Measurements from ENCODE around the gene KLHL42.
A peak's percentile ranks its signal among the peaks of the same experiment; 100 is the strongest.

KLHL42 gene

GRCh38 chr12:27762757-27763156 lies 17.3 kb upstream of the KLHL42 start:
- Histone ChIP-seq H3K4me3 (ENCODE audit: low read length) (no peak overlapping the region), H3K36me3 (ENCODE audit: control insufficient read depth, insufficient read depth, low read length) (no peaks in the 10 kb centered on the region), H3K9ac (ENCODE audit: low read length) (no peak overlapping the region), H3K27ac (ENCODE audit: low read depth, low read length) (no peak overlapping the region), H3K27me3 (ENCODE audit: control insufficient read depth, insufficient read depth, low read length) (no peaks in the 10 kb centered on the region), H3K4me1 (ENCODE audit: control insufficient read depth, insufficient read depth, low read length) (no peaks in the 10 kb centered on the region)

GRCh38 chr12:27766587-27766986 lies 13.4 kb upstream of the KLHL42 start:
- Histone ChIP-seq H3K27me3 (ENCODE audit: control insufficient read depth, insufficient read depth, low read length) (no peaks in the 10 kb centered on the region), H3K4me3 (ENCODE audit: low read length) (no peak overlapping the region), H3K4me1 (ENCODE audit: control insufficient read depth, insufficient read depth, low read length) (no peaks in the 10 kb centered on the region), H3K36me3 (ENCODE audit: control insufficient read depth, insufficient read depth, low read length) (no peaks in the 10 kb centered on the region), H3K27ac (ENCODE audit: low read depth, low read length) (no peak overlapping the region), H3K9ac (ENCODE audit: low read length) (no peak overlapping the region)

- Histone ChIP-seq H3K27ac (ENCODE audit: low read depth, low read length) (no peak overlapping the region), H3K4me1 (ENCODE audit: control insufficient read depth, insufficient read depth, low read length) (no peaks in the 10 kb centered on the region), H3K36me3 (ENCODE audit: control insufficient read depth, insufficient read depth, low read length) (no peaks in the 10 kb centered on the region), H3K27me3 (ENCODE audit: control insufficient read depth, insufficient read depth, low read length) (no peaks in the 10 kb centered on the region), H3K9ac (ENCODE audit: low read length) (no peak overlapping the region), H3K4me3 (ENCODE audit: low read length) (no peak overlapping the region)
Measured at GRCh38 chr12:27769142-27769673, 10.8 kb upstream of the KLHL42 start.

GRCh38 chr12:27771481-27772327 lies 8.3 kb upstream of the KLHL42 start:
- no peaks in the 10 kb centered on the region for H3K36me3 ChIP-seq (ENCODE audit: control insufficient read depth, insufficient read depth, low read length)
- H3K9ac ChIP-seq (ENCODE audit: low read length) = no peak overlapping the region
- H3K27ac ChIP-seq (ENCODE audit: low read depth, low read length) = no peak overlapping the region
- no peak overlapping the region for H3K4me3 ChIP-seq (ENCODE audit: low read length)
- no peaks in the 10 kb centered on the region for H3K4me1 ChIP-seq (ENCODE audit: control insufficient read depth, insufficient read depth, low read length)
- H3K27me3 ChIP-seq (ENCODE audit: control insufficient read depth, insufficient read depth, low read length) = no peaks in the 10 kb centered on the region

- Histone ChIP-seq H3K27ac (ENCODE audit: low read depth, low read length) (no peak overlapping the region), H3K4me1 (ENCODE audit: control insufficient read depth, insufficient read depth, low read length) (no peaks in the 10 kb centered on the region), H3K4me3 (ENCODE audit: low read length) (no peak overlapping the region), H3K36me3 (ENCODE audit: control insufficient read depth, insufficient read depth, low read length) (no peaks in the 10 kb centered on the region), H3K27me3 (ENCODE audit: control insufficient read depth, insufficient read depth, low read length) (no peaks in the 10 kb centered on the region), H3K9ac (ENCODE audit: low read length) (no peak overlapping the region)
Measured at GRCh38 chr12:27772328-27773049, 7.5 kb upstream of the KLHL42 start.

- Histone ChIP-seq H3K4me3 (ENCODE audit: low read length) (no peak overlapping the region), H3K9ac (ENCODE audit: low read length) (no peak overlapping the region), H3K4me1 (ENCODE audit: control insufficient read depth, insufficient read depth, low read length) (peaks cover 3% of the 10 kb centered on the region), H3K36me3 (ENCODE audit: control insufficient read depth, insufficient read depth, low read length) (no peaks in the 10 kb centered on the region), H3K27me3 (ENCODE audit: control insufficient read depth, insufficient read depth, low read length) (no peaks in the 10 kb centered on the region), H3K27ac (ENCODE audit: low read depth, low read length) (no peak overlapping the region)
Measured at GRCh38 chr12:27777141-27777540, 2.9 kb upstream of the KLHL42 start.

- Histone ChIP-seq H3K27ac (ENCODE audit: low read depth, low read length) (no peak overlapping the region), H3K4me3 (ENCODE audit: low read length) (no peak overlapping the region), H3K27me3 (ENCODE audit: control insufficient read depth, insufficient read depth, low read length) (no peaks in the 10 kb centered on the region), H3K9ac (ENCODE audit: low read length) (no peak overlapping the region), H3K36me3 (ENCODE audit: control insufficient read depth, insufficient read depth, low read length) (no peaks in the 10 kb centered on the region), H3K4me1 (ENCODE audit: control insufficient read depth, insufficient read depth, low read length) (peaks cover 7% of the 10 kb centered on the region)
Measured at GRCh38 chr12:27778206-27778605, 1.8 kb upstream of the KLHL42 start.

- no peaks in the 10 kb centered on the region for H3K27me3 ChIP-seq (ENCODE audit: control insufficient read depth, insufficient read depth, low read length)
- no peaks in the 10 kb centered on the region for H3K36me3 ChIP-seq (ENCODE audit: control insufficient read depth, insufficient read depth, low read length)
- peak overlapping the region; percentile 95 for H3K27ac ChIP-seq (ENCODE audit: low read depth, low read length)
- peak overlapping the region; percentile 74 for H3K4me3 ChIP-seq (ENCODE audit: low read length)
- H3K4me1 ChIP-seq (ENCODE audit: control insufficient read depth, insufficient read depth, low read length) = peaks cover 7% of the 10 kb centered on the region
- H3K9ac ChIP-seq (ENCODE audit: low read length) = peak overlapping the region; percentile 46
Measured at GRCh38 chr12:27779416-27779919, 565 bp upstream of the KLHL42 start.

- Histone ChIP-seq H3K9ac (ENCODE audit: low read length) (peak overlapping the region; percentile 64), H3K4me1 (ENCODE audit: control insufficient read depth, insufficient read depth, low read length) (peaks cover 7% of the 10 kb centered on the region), H3K36me3 (ENCODE audit: control insufficient read depth, insufficient read depth, low read length) (no peaks in the 10 kb centered on the region), H3K4me3 (ENCODE audit: low read length) (peak overlapping the region; percentile 74), H3K27me3 (ENCODE audit: control insufficient read depth, insufficient read depth, low read length) (no peaks in the 10 kb centered on the region), H3K27ac (ENCODE audit: low read depth, low read length) (peak overlapping the region; percentile 95)
Measured at GRCh38 chr12:27780612-27781408, 777 bp downstream of the KLHL42 start.

- Histone ChIP-seq H3K27ac (ENCODE audit: low read depth, low read length) (peak overlapping the region; percentile 8), H3K27me3 (ENCODE audit: control insufficient read depth, insufficient read depth, low read length) (no peaks in the 10 kb centered on the region), H3K9ac (ENCODE audit: low read length) (no peak overlapping the region), H3K36me3 (ENCODE audit: control insufficient read depth, insufficient read depth, low read length) (no peaks in the 10 kb centered on the region), H3K4me3 (ENCODE audit: low read length) (peak overlapping the region; percentile 51), H3K4me1 (ENCODE audit: control insufficient read depth, insufficient read depth, low read length) (peaks cover 7% of the 10 kb centered on the region)
Measured at GRCh38 chr12:27781680-27782079, 1.6 kb downstream of the KLHL42 start.

GRCh38 chr12:27782481-27782880 lies 2.4 kb downstream of the KLHL42 start:
- Histone ChIP-seq H3K4me1 (ENCODE audit: control insufficient read depth, insufficient read depth, low read length) (peaks cover 9% of the 10 kb centered on the region), H3K9ac (ENCODE audit: low read length) (no peak overlapping the region), H3K4me3 (ENCODE audit: low read length) (peak overlapping the region; percentile 16), H3K27ac (ENCODE audit: low read depth, low read length) (no peak overlapping the region), H3K27me3 (ENCODE audit: control insufficient read depth, insufficient read depth, low read length) (no peaks in the 10 kb centered on the region), H3K36me3 (ENCODE audit: control insufficient read depth, insufficient read depth, low read length) (no peaks in the 10 kb centered on the region)
